ENCODE results near the gene PAX4.
A peak's percentile ranks its signal among the peaks of the same experiment; 100 is the strongest.

The PAX4 gene, protein sequence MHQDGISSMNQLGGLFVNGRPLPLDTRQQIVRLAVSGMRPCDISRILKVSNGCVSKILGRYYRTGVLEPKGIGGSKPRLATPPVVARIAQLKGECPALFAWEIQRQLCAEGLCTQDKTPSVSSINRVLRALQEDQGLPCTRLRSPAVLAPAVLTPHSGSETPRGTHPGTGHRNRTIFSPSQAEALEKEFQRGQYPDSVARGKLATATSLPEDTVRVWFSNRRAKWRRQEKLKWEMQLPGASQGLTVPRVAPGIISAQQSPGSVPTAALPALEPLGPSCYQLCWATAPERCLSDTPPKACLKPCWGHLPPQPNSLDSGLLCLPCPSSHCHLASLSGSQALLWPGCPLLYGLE

GRCh38 chr7:127618042-127618441 is at the start of gene PAX4:
Gene PAX4, minus strand, starts transcription at chr7:127618142. Its CDS starts 2,214 bp downstream, at chr7:127615928.
- no peak for DNase-seq

- no peak for DNase-seq
Observed at GRCh38 chr7:127667017-127667670, 49.2 kb upstream of the PAX4 start.

DNA sequence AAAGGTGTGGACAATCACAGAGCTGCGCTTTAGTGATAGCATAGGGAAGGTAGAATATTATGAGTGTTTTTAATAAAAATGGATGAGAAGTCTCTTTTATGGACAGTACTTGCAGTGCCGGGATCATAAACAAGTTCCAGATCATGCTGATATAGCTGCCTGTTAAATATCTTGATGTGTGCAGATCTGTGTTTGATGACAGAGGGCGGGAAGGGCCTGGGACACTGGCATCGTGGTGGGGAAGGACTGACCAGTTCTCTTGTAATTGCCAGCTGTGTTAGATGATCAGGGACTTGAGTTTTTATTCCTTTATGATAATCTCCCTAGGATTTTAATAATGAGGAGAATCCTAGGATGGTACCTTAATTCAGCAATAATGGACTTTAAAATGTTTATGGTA is 48.7 kb upstream of the PAX4 start:
- no peak for DNase-seq

- DNase-seq = no peak
Observed at GRCh38 chr7:127665922-127666321, 48.0 kb upstream of the PAX4 start.

- DNase-seq = no peak
Observed at GRCh38 chr7:127658970-127659630, 41.2 kb upstream of the PAX4 start.

- no peak for DNase-seq
Observed at GRCh38 chr7:127657500-127657899, 39.6 kb upstream of the PAX4 start.

DNA sequence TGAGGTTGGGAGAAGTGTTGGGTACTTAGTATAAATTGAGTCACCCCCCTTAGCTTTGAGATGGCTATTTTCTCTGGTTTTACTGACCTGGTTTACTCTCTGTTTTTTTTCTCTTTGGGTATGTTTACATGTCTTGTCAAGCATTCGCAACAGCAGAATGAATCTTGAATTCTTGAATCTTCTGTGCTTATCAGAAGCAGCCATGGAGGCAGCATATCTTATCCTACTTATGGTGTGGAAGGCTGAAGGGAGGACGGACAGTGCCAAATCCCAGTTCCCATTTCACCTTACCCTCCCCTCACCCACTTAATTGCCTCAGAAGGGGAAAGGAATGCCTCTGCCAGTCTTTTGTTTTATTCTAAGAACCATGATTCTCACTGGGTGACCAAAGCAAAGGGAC is 37.8 kb upstream of the PAX4 start:
- no peak for DNase-seq

DNA sequence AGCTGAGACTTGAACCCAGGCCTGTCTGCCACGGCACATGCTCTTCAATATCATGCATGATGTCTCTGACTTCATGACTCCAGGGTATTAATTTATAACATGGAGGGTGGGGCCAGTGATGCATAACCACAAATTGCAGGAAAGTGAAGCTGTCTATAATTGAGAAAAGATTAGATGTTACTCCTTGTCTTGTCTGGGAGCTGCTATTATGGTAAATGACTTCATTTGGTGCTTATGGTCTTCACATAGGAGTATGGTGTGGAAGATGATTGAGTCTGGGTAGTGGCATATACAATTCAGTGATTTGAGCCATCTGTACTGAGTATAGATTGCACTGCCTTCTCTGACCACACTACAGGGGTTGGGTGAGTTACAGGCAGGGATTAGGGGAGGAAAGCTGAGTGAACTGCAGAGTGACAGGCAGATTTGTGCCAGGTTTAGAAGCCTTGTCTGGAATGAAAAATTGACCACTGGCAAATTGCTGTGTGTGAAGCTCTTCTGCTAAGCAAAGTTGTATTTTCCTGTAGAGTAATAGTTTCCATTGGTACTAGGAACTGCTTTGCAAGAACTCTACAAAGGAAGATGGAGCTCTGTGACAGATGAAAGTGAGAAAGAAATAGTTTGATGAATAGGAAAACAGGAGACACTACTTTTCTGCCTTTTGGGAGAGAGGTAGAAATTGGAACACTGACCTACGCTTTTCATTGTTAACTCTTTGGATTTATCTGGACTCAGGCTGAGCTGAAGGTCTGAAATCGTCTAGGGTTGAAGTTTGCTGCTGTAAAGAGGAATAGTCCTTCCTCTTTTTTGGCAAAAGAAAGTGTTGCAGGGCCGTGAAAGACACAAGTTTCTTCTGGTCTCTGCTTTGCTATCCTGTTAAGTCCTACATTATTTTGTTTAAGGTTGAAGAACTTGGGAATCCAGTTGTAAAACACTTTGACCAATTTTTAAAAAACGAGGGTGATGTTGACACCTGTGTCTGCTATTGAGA is 36.8 kb upstream of the PAX4 start:
- DNase-seq = no peak

GRCh38 chr7:127653396-127653795 is 35.5 kb upstream of the PAX4 start:
- DNase-seq = no peak

DNA sequence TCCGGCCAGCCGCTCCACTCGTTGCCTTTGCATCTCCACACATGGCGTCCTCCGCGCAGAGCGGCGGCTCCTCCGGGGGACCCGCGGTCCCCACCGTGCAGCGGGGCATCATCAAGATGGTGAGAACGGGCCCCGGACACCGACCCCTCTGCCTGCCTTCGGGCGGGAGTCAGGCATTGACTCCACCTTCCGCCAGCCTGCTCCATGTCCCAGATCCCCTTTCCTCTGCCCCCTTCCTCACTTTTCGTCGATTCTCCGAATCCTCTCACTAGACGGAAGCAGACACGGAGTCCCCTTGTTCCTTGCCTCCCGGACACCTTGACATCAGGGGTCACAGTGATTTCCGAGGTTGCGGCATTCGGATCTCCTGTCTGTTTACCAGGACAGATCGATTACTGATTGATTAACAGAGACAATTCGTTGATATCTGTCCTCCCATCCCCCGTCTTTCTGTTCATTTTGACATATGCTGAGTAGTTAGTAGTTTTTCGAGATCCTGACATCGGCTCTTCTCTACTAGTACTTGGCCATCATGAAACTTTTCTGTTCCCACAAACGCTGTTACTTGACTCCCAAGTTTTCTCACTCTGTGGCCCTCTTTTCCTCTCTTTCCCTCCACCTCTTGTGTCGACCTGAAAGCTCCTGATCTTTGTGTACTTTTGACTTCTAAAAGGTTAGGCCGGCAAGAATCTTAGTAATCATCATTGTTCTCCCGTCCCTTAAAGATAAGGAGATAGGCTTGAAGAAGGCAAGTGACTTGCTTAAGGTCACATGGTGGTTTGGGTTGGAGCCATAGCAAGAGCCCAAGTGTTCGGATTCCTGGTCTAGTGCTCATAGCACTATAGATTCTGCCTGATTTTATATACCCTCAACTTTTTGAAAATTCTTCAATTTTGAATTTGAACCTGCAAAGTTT is 34.6 kb upstream of the PAX4 start:
- DNase-seq = no peak

DNA sequence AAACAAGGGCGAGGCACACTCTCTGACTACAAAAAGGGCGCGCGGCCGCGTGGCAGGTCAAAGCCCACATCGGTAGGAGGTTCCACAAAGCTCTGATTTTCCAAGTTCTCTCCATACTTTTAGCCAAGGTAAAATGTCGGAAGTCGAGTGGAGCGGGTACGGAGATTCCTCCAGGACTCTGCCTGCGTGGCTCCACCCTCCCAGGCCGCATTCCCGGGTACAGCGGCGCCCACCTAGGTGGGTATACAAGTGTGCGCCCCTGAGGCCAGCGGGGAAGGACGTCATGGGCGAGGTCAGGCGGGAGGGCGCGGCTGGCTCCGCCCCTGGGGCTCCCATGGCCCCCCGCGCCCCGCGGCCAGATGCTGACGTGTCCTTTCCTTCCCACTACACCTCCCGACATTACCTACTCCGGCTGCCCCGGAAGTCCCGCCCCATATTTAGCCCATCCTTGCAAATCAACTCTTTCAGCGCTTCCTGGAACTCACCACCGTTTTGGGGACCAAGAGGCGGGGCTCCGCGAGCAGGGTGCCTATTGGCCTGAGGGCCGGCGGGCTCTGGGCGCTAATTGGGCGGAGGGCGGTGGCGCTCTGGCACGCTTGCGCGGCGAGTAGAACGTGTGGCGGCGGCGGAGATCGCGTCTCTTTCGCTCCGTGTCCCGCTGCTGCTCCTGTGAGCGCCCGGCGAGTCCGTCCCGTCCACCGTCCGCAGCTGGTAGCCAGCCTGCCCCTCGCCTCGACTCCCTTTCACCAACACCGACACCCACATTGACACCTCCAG is 33.8 kb upstream of the PAX4 start, which contains the start of gene SND1:
TSS of gene SND1 (plus strand) at position 639 of the 777 bp plus-strand sequence. CDS start 180 bp downstream, outside the sequence.
- DNase-seq = peak; percentile 96

GRCh38 chr7:127650847-127651555 is 33.1 kb upstream of the PAX4 start:
- DNase-seq = no peak

GRCh38 chr7:127648986-127649385 is 31.0 kb upstream of the PAX4 start:
- no peak for DNase-seq

DNA sequence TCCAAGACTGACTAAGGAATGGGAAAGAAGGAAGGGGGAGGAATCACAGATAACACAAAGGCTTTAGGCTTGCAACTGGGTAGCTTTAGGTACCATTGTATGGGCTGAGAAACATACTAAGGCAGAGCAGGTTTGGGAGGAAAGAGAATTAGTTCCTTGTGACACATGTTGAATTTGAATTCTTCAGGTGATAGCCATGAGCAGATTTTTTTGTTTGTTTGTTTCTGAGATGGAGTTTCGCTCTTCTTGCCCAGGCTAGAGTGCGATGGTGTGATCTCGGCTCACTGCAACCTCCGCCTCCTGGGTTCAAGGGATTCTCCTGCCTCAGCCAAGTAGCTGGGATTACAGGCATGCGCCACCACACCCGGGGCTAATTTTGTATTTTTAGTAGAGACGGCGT is 29.7 kb upstream of the PAX4 start:
- no peak for DNase-seq

GRCh38 chr7:127644484-127644883 is 26.5 kb upstream of the PAX4 start:
- DNase-seq = no peak

DNA sequence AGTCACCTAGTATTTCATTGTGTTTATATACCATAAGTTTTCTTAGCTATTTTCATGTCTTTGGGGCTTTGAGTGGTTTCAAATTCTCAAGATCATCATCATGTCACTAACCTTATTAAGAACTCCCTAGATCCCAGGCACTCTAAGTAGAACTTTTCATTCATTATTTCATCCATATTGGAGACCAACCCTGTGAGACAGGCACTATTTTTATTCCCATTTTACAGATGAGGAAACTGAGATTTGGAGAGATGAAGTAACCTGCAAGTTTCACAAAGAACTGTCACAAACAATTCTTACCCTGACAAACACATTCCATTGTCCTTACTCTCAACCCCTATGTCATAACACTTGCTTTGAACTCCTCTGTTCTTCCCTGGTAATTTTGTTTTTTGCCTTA is 20.3 kb upstream of the PAX4 start:
- DNase-seq = no peak

GRCh38 chr7:127635659-127636285 is 17.8 kb upstream of the PAX4 start:
- no peak for DNase-seq

GRCh38 chr7:127632276-127632910 is 14.5 kb upstream of the PAX4 start:
- DNase-seq = no peak

- no peak for DNase-seq
Observed at GRCh38 chr7:127629268-127629854, 11.4 kb upstream of the PAX4 start.
